Liver (tissue), 9 donors: Measurements from ENCODE around the gene BANP. TPM values are rescaled to one million over a fixed set of nuclear protein-coding genes. Genes with fewer than 3 reads are reported as not detected.
A peak's percentile ranks its signal among the peaks of the same experiment; 100 is the strongest.
"Not testable (repeated sequence)": the region's sequence is repeated elsewhere in the genome, so short reads cannot be mapped to it uniquely, and the experiment has no call there.

Source experiments
- DNase-seq: peaks from one replicate; pipeline ENCODE4 v3.0.0-alpha.2; 2017; ENCODE audit warnings: low spot score
- H3K27ac ChIP-seq, 2 donors: one replicate each; pipeline ENCODE4 v1.7.0; 2013; ENCODE audit warnings: inconsistent platforms in 2 of 2, low read length in 2 of 2, control low read depth in 1 of 2, low read depth in 1 of 2, mild to moderate bottlenecking in 1 of 2
- H3K27me3 ChIP-seq, 4 donors: one replicate each; pipeline versions ENCODE4 v1.6.1 to v1.7.0; 2013; ENCODE audit warnings: low read length in 3 of 4, inconsistent platforms in 1 of 4, mild to moderate bottlenecking in 1 of 4, moderate library complexity in 1 of 4; ENCODE audit not compliant: control insufficient read depth in 4 of 4, insufficient read depth in 4 of 4
- H3K36me3 ChIP-seq, 4 donors: one replicate each; pipeline versions ENCODE4 v1.6.1 to v1.7.0; 2013; ENCODE audit warnings: low read length in 3 of 4, mild to moderate bottlenecking in 3 of 4, low read depth in 1 of 4, moderate library complexity in 1 of 4; ENCODE audit not compliant: control insufficient read depth in 4 of 4, insufficient read depth in 3 of 4
- H3K4me1 ChIP-seq, 4 donors: one replicate each; pipeline versions ENCODE4 v1.6.1 to v1.7.0; 2013; ENCODE audit warnings: low read length in 3 of 4, mild to moderate bottlenecking in 3 of 4, moderate library complexity in 1 of 4; ENCODE audit not compliant: control insufficient read depth in 4 of 4, insufficient read depth in 4 of 4
- H3K4me3 ChIP-seq, 3 donors: one replicate each; pipeline versions ENCODE4 v1.6.1 to v1.7.0; 2013; ENCODE audit warnings: low read length in 3 of 3, control low read depth in 1 of 3, low read depth in 1 of 3, mild to moderate bottlenecking in 1 of 3
- H3K9ac ChIP-seq, 2 donors: one replicate each; pipeline ENCODE4 v1.7.0; 2013; ENCODE audit warnings: low read length in 2 of 2, mild to moderate bottlenecking in 2 of 2, moderate library complexity in 2 of 2, control low read depth in 1 of 2, low read depth in 1 of 2
- H3K9me3 ChIP-seq, 4 donors: one replicate each; pipeline versions ENCODE4 v1.6.1 to v1.7.0; 2013; ENCODE audit warnings: low read length in 3 of 4; ENCODE audit not compliant: control insufficient read depth in 4 of 4
- CTCF ChIP-seq: fragments of 150-350 bp; IDR thresholded peaks from 2 replicates; pipeline ENCODE4 v1.5.1; 2017; ENCODE audit warnings: improper control_type of control experiment, low read depth, low read length; ENCODE audit not compliant: missing input control
- RAD21 ChIP-seq, 2 donors: IDR thresholded peaks; 2 replicates each; pipeline ENCODE4 v1.6.1; 2016; ENCODE audit warnings: antibody characterized with exemption in 2 of 2, mild to moderate bottlenecking in 2 of 2
- REST ChIP-seq: IDR thresholded peaks from 2 replicates; pipeline ENCODE4 v1.6.1; 2016; ENCODE audit warnings: antibody characterized with exemption, mild to moderate bottlenecking
- SP1 ChIP-seq: IDR thresholded peaks from 2 replicates; pipeline ENCODE4 v1.6.1; 2018; ENCODE audit warnings: antibody characterized with exemption, mild to moderate bottlenecking
- WGBS: extraction: QIAGEN DNeasy Blood & Tissue Kit; methylation state at CpG from one replicate; pipeline ENCODE4 v1.1.7; 2013; 5-methylcytosine and 5-hydroxymethylcytosine counted together
- polyA plus RNA-seq, 2 donors: library from polyadenylated mRNA; stranded (reverse) in 1 of 2; unstranded in 1 of 2; fragments of 200-250 nt in 1 of 2; fragments of >200 nt in 1 of 2; fragmentation: Nextera tagmentation in 1 of 2; extraction: Ambion mirVana in 1 of 2; gene quantifications; one replicate each; pipeline versions ENCODE4 v1.2.1 to v1.2.3, GENCODE V29; 2013 to 2015
- total RNA-seq, 2 donors: library from RNA; depleted of rRNA; stranded (reverse); fragments of >200 nt; gene quantifications; one replicate each; pipeline ENCODE4 v1.2.3, GENCODE V29; 2014
- donor health status: healthy.
- donor health status: healthy.
- donor health status: healthy.
- donor health status: healthy.
- donor health status: healthy.

BANP gene
- total and polyA plus RNA-seq, 4 donors, result 4.9 to 20.7 (median 13.7) TPM

- TF ChIP-seq REST (no peak), SP1 (peak; percentile 53)
Observed at GRCh38 chr16:87982581-87983041, 31.4 kb downstream of the BANP start (continued).

GRCh38 chr16:87983072-87983736, 32.0 kb downstream of the BANP start:
- H3K4me1 ChIP-seq, result peaks cover 4 to 27% (median 15%) of the 10 kb centered on the region in 4 donors
- not testable (repeated sequence) for DNase-seq, H3K9ac ChIP-seq, H3K4me3 ChIP-seq, H3K9me3 ChIP-seq, H3K36me3 ChIP-seq, H3K27me3 ChIP-seq
- peak overlapping the region; percentile 54 to 62 for H3K27ac ChIP-seq
- TF ChIP-seq CTCF (peak; percentile 37), RAD21 (IDR thresholded peaks at IDR 0.05) (peak; percentile 54 to 68)
- 23% methylated on average over 20 of the region's 20 CpGs for WGBS

GRCh38 chr16:87983737-87984097, 32.5 kb downstream of the BANP start:
- H3K27me3 ChIP-seq, DNase-seq, H3K27ac ChIP-seq, H3K9me3 ChIP-seq, H3K4me3 ChIP-seq, H3K9ac ChIP-seq, H3K36me3 ChIP-seq: not testable (repeated sequence)
- 68% methylated on average over 7 of the region's 7 CpGs for WGBS
- peaks cover 4 to 27% (median 15%) of the 10 kb centered on the region in 4 donors for H3K4me1 ChIP-seq

GRCh38 chr16:87984180-87984579, 32.9 kb downstream of the BANP start:
- not testable (repeated sequence) for H3K9me3 ChIP-seq, H3K36me3 ChIP-seq, H3K27me3 ChIP-seq, H3K27ac ChIP-seq, H3K9ac ChIP-seq, H3K4me3 ChIP-seq, DNase-seq
- peaks cover 4 to 25% (median 13%) of the 10 kb centered on the region in 4 donors for H3K4me1 ChIP-seq
- WGBS, result 81% methylated on average over 15 of the region's 15 CpGs
